NCI-H69 (cell line): ENCODE measurements around the gene ARMC2.
A peak's percentile ranks its signal among the peaks of the same experiment; 100 is the strongest.
"Not testable (repeated sequence)": the region's sequence is repeated elsewhere in the genome, so short reads cannot be mapped to it uniquely, and the experiment has no call there.

Experiments
- DNase-seq: peaks from one replicate; lab custom pipeline; 2025; lab: John Stamatoyannopoulos, UW

The ARMC2 gene

GRCh38 chr6:108916026-108916686 is 67.9 kb downstream of the ARMC2 start:
- no peak for DNase-seq

GRCh38 chr6:108920751-108921150 is 72.5 kb downstream of the ARMC2 start:
- DNase-seq = peak; percentile 81

GRCh38 chr6:108921547-108922361 is 73.5 kb downstream of the ARMC2 start:
- DNase-seq = peak; percentile 91

GRCh38 chr6:108922499-108922898 is 74.3 kb downstream of the ARMC2 start:
- no peak for DNase-seq

- no peak for DNase-seq
These were observed 79.7 kb downstream of the ARMC2 start for GRCh38 chr6:108927927-108928326.

- DNase-seq = no peak
These were observed 80.4 kb downstream of the ARMC2 start for GRCh38 chr6:108928650-108929049.

- DNase-seq = not testable (repeated sequence)
These were observed 82.9 kb downstream of the ARMC2 start for GRCh38 chr6:108931090-108931489.

- no peak for DNase-seq
These were observed 88.9 kb downstream of the ARMC2 start for GRCh38 chr6:108937170-108937569.

GRCh38 chr6:108940741-108941140 is 92.5 kb downstream of the ARMC2 start:
- DNase-seq = no peak

GRCh38 chr6:108941281-108941680 is 93.1 kb downstream of the ARMC2 start:
- DNase-seq = no peak

- DNase-seq = no peak
These were observed 93.6 kb downstream of the ARMC2 start for GRCh38 chr6:108941859-108942258.

- peak; percentile 26 for DNase-seq
These were observed 94.6 kb downstream of the ARMC2 start for GRCh38 chr6:108942556-108943492.

GRCh38 chr6:108944071-108944470 is 95.8 kb downstream of the ARMC2 start:
- DNase-seq = peak; percentile 49

- peak; percentile 50 for DNase-seq
These were observed 96.8 kb downstream of the ARMC2 start for GRCh38 chr6:108944707-108945680.

- peak; percentile 93 for DNase-seq
These were observed 97.5 kb downstream of the ARMC2 start for GRCh38 chr6:108945681-108946159.

- DNase-seq = peak; percentile 80
These were observed 98.5 kb downstream of the ARMC2 start for GRCh38 chr6:108946695-108947094.

- peak; percentile 98 for DNase-seq
These were observed 99.1 kb downstream of the ARMC2 start for GRCh38 chr6:108947114-108947854.

GRCh38 chr6:108948181-108948661 is 100.0 kb downstream of the ARMC2 start:
- DNase-seq = peak; percentile 94

GRCh38 chr6:108951351-108951953 is 103.2 kb downstream of the ARMC2 start:
- no peak for DNase-seq
